Epithelial cell of esophagus (primary cell): ENCODE data around the gene FIBCD1.

Source experiments
- DNase-seq: peaks from one replicate; pipeline ENCODE4 v3.0.0; 2010; ENCODE audit warnings: low read depth
- H3K4me3 ChIP-seq: 2 replicates; pipeline ENCODE4 v1.5.1; 2011; ENCODE audit warnings: mild to moderate bottlenecking, low read length, control low read depth
- CTCF ChIP-seq: IDR thresholded peaks from 2 replicates; pipeline ENCODE4 v1.5.1; 2011; ENCODE audit warnings: low read depth, mild to moderate bottlenecking, low read length, control low read depth, inconsistent platforms; ENCODE audit not compliant: insufficient read depth; ENCODE audit errors: missing control alignments

The FIBCD1 gene

GRCh38 chr9:130888146-130888885 is 50.7 kb downstream of the FIBCD1 start:
- H3K4me3 ChIP-seq: no peak overlapping the region
- no peak for TF ChIP-seq CTCF
- no peak for DNase-seq

GRCh38 chr9:130887494-130888144 is 51.4 kb downstream of the FIBCD1 start:
- no peak for TF ChIP-seq CTCF
- no peak overlapping the region for H3K4me3 ChIP-seq
- no peak for DNase-seq

- no peak for DNase-seq
- no peak for TF ChIP-seq CTCF
- no peak overlapping the region for H3K4me3 ChIP-seq
These were observed 52.1 kb downstream of the FIBCD1 start for GRCh38 chr9:130886981-130887380.

- peak; percentile 29 for DNase-seq
- no peak overlapping the region for H3K4me3 ChIP-seq
- no peak for TF ChIP-seq CTCF
These were observed 53.3 kb downstream of the FIBCD1 start for GRCh38 chr9:130885484-130886375.

- no peak for DNase-seq
- TF ChIP-seq CTCF: no peak
- H3K4me3 ChIP-seq: no peak overlapping the region
These were observed 54.2 kb downstream of the FIBCD1 start for GRCh38 chr9:130884542-130885483.

GRCh38 chr9:130884111-130884531 is 54.9 kb downstream of the FIBCD1 start:
- no peak overlapping the region for H3K4me3 ChIP-seq
- no peak for TF ChIP-seq CTCF
- no peak for DNase-seq
